Central memory CD8-positive, alpha-beta T cell (primary cell): ENCODE data around the gene ZDHHC16.
"Not testable (repeated sequence)": the region's sequence is repeated elsewhere in the genome, so short reads cannot be mapped to it uniquely, and the experiment has no call there.

ENCODE experiments used
- ATAC-seq: fragments of 150-1000 bp; cut with Tn5 transposase; replicated peaks from 2 replicates; pipeline ENCODE4 v1.10.0; 2022; ENCODE audit warnings: mild to moderate bottlenecking, moderate FRiP score, moderate number of reproducible peaks; ENCODE audit not compliant: poor library complexity, severe bottlenecking; ENCODE audit errors: extremely low read depth
- DNase-seq, 2 donors: peaks; one replicate each; pipeline ENCODE4 v3.0.0; 2021; ENCODE audit warnings: low spot score in 2 of 2
- H3K27ac Mint-ChIP-seq: one replicate; pipeline ENCODE4 v1.8.0; 2022; ENCODE audit warnings: low read depth, mild to moderate bottlenecking, moderate library complexity, mixed read lengths
- H3K27me3 Mint-ChIP-seq: one replicate; pipeline ENCODE4 v1.8.0; 2022; ENCODE audit warnings: mixed read lengths
- H3K36me3 Mint-ChIP-seq: one replicate; pipeline ENCODE4 v1.8.0; 2022; ENCODE audit warnings: mild to moderate bottlenecking, moderate library complexity, mixed read lengths; ENCODE audit not compliant: insufficient read depth
- H3K4me1 Mint-ChIP-seq: one replicate; pipeline ENCODE4 v1.8.0; 2022; ENCODE audit warnings: mixed read lengths
- H3K4me3 Mint-ChIP-seq: one replicate; pipeline ENCODE4 v1.8.0; 2022; ENCODE audit warnings: mild to moderate bottlenecking, moderate library complexity, mixed read lengths
- H3K9me3 Mint-ChIP-seq: one replicate; pipeline ENCODE4 v1.8.0; 2022; ENCODE audit warnings: mixed read lengths

Gene ZDHHC16

DNA sequence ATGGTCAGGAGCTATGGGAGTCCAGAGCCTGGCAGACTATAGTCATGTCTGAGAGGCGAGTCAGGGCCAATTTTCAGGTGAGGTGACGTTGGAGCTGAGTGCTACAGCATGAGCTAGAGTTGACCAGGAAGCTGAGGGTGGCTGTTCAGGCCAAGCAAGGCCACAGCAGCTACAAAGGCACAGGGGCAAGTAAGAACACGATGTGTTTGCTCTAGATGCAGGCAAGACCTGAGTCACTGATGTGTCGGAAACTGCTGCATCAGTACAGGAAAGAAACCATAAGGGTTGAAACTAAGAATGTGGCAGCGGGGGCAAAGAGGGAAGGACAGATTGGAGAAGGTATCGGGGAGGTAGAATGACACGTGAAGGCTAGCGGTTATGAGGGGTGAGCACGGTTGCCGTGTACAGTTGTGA lies 33.1 kb upstream of the ZDHHC16 start:
- H3K27ac Mint-ChIP-seq: peak overlapping the region; percentile 82
- H3K4me1 Mint-ChIP-seq: peaks cover 28% of the 10 kb centered on the region
- no peaks in the 10 kb centered on the region for H3K27me3 Mint-ChIP-seq
- ATAC-seq (no peak), DNase-seq (no peak)
- no peaks in the 10 kb centered on the region for H3K9me3 Mint-ChIP-seq
- H3K4me3 Mint-ChIP-seq: peak overlapping the region; percentile 28
- H3K36me3 Mint-ChIP-seq: peaks cover 8% of the 10 kb centered on the region

DNA sequence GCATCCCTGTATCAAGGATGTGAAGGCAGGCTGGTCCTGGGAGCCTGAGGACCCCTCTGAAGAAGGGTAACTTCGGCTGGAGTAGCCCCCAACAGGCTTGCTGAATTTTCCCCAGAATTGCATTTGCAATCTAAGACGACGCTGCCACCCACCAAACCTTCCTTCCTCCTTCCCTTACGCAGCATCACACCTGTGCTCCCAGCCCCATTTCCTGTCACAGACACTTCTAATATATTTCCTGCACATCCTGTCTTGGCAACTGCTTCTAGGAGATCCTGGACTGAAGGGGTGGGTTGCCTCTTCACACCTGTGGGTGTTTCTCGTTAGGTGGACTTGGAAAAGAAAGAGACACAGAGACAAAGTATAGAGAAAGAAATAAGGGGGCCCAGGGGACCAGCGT lies 29.4 kb upstream of the ZDHHC16 start:
- Mint-ChIP-seq H3K27ac (peak overlapping the region; percentile 16), H3K27me3 (no peaks in the 10 kb centered on the region), H3K4me3 (peak overlapping the region; percentile 3), H3K36me3 (peaks cover 11% of the 10 kb centered on the region), H3K4me1 (peaks cover 44% of the 10 kb centered on the region), H3K9me3 (no peaks in the 10 kb centered on the region)
- ATAC-seq (no peak), DNase-seq (no peak)

DNA sequence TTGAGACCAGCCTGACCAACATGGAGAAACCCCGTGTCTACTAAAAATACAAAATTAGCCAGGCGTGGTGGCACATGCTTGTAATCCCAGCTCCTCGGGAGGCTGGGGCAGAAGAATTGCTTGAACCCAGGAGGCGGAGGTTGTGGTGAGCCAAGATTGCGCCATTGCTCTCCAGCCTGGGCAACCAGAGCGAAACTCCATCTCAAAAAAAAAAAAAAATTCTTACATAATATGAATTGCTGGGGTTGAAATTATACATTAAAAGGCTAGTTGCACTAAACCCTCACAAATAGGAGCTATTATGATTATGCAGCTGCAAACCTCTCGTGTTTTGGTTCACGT lies 22.2 kb upstream of the ZDHHC16 start:
- DNase-seq, H3K27me3 Mint-ChIP-seq, H3K9me3 Mint-ChIP-seq, ATAC-seq, H3K27ac Mint-ChIP-seq, H3K4me3 Mint-ChIP-seq: not testable (repeated sequence)
- H3K36me3 Mint-ChIP-seq: peaks cover 20% of the 10 kb centered on the region
- H3K4me1 Mint-ChIP-seq: peaks cover 39% of the 10 kb centered on the region

DNA sequence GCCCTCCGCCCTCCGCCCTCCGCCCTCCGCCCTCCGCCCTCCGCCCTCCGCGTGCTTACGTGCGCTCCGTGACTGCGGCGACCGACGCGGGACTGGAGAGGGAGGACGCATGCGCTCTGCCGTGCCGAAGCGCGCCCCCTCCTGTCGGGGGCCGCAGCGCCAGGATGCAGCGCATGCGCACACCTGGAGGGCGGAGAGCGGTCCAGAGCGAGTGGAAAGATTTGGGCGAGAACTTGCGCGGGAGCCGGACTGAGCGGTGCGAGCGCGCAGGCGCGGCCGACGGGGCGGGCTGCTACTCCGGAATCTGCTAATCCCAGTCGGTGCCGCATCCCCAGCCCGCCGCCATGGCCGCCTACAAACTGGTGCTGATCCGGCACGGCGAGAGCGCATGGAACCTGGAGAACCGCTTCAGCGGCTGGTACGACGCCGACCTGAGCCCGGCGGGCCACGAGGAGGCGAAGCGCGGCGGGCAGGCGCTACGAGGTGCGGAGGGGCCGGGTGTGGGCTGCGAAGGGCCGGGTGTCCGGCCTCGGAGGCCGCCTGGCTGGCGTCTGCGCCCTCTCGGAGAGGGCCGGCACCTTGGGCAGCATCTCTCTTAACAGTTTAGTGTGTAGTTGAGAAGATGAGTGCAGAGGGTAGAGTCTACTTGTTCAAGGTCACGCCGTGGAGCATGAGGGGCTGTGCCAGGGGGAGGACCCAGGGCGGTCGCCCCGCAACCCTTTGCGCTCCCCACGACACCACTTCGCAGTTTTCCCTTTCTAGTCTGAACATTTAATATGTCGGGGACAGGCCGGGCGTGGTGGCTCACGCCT lies 19.8 kb upstream of the ZDHHC16 start, which contains the start of gene PGAM1:
Gene PGAM1 (plus strand): TSS at position 228 of the 812 bp plus-strand sequence. CDS start 117 bp downstream, at position 345.
- Mint-ChIP-seq H3K4me1 (peaks cover 30% of the 10 kb centered on the region), H3K27me3 (no peaks in the 10 kb centered on the region), H3K9me3 (no peaks in the 10 kb centered on the region), H3K27ac (peak within 1 kb of the TSS; percentile 95), H3K36me3 (peaks cover 35% of the 10 kb centered on the region), H3K4me3 (peak within 1 kb of the TSS; percentile 88)
- DNase-seq: peak; percentile 90 to 94
- ATAC-seq: peak; percentile 85

DNA sequence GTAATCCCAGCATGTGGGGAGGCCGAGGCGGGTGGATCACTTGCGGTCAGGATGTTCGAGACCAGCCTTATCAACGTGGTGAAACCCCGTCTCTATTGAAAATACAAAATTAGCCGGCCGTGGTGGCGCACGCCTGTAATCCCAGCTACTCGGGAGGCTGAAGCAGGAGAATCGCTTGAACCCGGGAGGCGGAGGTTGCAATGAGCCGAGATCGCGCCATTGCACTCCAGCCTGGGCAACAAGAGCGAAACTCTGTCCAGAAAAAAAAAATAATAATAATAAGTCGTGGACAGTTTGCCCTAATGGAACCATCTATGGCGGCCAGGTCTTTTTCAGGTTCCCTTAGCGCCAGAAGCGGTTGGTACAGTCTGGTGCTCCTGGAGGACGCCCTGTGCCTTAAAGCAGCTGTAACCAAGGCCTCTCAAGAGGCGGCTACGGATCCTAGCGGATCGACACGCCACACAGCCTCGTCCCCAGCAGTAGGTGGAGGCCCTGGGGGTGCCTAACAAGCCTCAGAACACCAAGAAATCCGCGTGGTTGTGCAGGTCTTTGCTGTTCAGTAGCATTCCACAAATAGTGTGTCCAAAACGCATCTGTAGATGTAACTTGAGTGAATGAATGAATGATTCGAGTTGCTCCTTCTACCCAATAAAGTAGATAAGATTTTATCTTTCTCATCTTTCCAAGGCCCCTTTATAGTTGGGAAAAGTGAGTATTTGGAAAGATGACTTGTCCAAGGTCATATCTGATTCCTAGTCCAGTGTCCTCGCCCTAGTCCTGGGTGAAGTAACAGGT lies 19.0 kb upstream of the ZDHHC16 start:
- Mint-ChIP-seq H3K27ac (peak overlapping the region; percentile 95), H3K27me3 (no peaks in the 10 kb centered on the region), H3K4me3 (peak overlapping the region; percentile 88), H3K4me1 (peaks cover 30% of the 10 kb centered on the region), H3K36me3 (peaks cover 42% of the 10 kb centered on the region), H3K9me3 (no peaks in the 10 kb centered on the region)
- no peak for ATAC-seq
- no peak for DNase-seq

DNA sequence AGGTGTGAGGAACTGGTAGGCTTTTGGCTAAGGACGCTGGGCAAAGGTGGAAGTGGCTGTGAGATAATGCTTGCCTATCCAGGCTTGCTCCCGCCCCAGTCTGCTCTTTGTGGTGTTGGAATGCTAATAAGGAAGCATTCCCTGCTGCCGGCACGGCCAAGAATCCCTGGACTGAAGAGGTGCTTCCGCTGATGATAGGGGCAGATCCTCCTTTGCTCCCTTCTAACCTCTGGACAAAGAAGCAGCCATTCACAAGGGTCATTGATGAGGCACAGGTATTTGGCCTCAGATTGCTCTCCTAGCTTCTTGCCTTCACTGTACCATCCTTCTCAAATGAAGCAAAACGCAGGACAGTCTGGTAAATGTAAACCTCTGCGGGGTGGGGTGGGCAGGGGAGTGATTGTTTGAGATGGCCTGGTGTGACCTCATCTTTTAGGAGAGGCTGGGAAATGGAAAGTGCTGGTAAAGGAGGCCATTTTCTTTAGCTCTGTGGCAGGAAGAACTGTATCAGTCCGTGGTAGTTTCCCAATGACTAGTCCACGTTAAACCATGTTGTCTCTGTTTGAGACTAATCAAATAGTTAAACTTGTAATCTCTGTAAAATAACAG lies 18.3 kb upstream of the ZDHHC16 start:
- Mint-ChIP-seq H3K27me3 (no peaks in the 10 kb centered on the region), H3K36me3 (peaks cover 45% of the 10 kb centered on the region), H3K4me3 (peak overlapping the region; percentile 88), H3K9me3 (no peaks in the 10 kb centered on the region), H3K27ac (peak overlapping the region; percentile 55), H3K4me1 (peaks cover 30% of the 10 kb centered on the region)
- DNase-seq (no peak), ATAC-seq (no peak)

DNA sequence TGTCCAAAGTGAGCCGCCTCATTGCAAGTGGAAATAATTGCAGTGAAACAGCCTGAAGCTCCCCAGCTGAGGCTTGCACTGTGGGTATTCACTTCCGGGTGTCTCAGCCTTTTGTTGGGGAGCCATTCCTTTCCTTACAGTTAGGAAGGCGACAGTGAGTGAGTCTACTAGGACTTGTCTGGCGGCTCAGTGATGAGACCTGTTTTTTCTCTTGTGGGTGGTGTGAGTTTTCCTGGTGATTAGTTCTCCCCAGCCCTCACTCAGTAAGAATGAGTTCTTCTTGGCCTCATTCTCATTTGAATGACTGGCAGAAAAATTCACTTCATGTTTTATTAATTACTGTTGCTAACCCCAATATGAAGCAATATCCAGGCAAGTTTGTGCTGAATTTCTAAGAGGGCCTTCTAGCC lies 17.4 kb upstream of the ZDHHC16 start:
- no peak for DNase-seq
- Mint-ChIP-seq H3K4me3 (peak overlapping the region; percentile 88), H3K4me1 (peaks cover 30% of the 10 kb centered on the region), H3K9me3 (no peaks in the 10 kb centered on the region), H3K27me3 (no peaks in the 10 kb centered on the region), H3K27ac (peak overlapping the region; percentile 55), H3K36me3 (peaks cover 42% of the 10 kb centered on the region)
- no peak for ATAC-seq

DNA sequence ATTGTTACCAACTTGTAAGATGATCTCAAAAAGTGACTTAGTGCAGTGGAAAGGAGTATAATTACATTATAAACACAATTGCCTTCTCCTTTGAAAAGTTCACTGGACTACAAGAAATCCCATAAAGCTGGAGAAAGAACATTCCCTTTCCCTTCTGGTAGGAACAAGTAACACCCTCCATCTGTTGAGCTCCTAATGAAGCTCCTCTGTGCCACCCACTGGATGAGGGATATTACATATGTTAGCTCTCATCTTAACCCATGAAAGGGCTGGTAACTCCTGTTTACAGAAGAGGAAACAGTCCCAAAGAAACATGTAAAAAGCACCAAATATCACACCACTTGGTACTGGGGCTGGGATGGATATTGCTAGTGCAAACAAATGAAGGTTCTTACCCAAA lies 11.9 kb upstream of the ZDHHC16 start:
- Mint-ChIP-seq H3K9me3 (no peaks in the 10 kb centered on the region), H3K27ac (no peak overlapping the region), H3K36me3 (peaks cover 61% of the 10 kb centered on the region), H3K27me3 (no peaks in the 10 kb centered on the region), H3K4me3 (no peak overlapping the region), H3K4me1 (no peaks in the 10 kb centered on the region)
- ATAC-seq (no peak), DNase-seq (no peak)

DNA sequence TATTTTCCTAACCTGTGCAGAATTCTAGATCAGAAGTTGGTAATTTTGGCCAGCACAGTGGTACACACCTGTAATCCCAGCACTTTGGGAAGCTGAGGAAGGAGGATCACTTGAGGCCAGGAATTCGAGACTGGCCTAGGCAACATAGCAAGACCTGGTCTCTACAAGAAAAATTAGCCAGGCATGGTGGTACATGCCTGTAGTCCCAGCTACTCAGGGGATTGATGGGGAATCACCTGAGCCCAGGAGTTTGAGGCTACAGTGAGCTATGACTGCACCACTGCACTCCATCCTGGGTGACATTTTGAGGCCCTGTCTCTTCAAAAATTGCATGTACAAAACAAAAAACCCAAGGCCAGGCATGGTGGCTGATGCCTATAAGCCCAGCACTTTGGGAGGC lies 11.4 kb upstream of the ZDHHC16 start:
- no peak for DNase-seq
- Mint-ChIP-seq H3K27ac (no peak overlapping the region), H3K9me3 (no peaks in the 10 kb centered on the region), H3K36me3 (peaks cover 65% of the 10 kb centered on the region), H3K27me3 (no peaks in the 10 kb centered on the region), H3K4me3 (no peak overlapping the region), H3K4me1 (no peaks in the 10 kb centered on the region)
- no peak for ATAC-seq

DNA sequence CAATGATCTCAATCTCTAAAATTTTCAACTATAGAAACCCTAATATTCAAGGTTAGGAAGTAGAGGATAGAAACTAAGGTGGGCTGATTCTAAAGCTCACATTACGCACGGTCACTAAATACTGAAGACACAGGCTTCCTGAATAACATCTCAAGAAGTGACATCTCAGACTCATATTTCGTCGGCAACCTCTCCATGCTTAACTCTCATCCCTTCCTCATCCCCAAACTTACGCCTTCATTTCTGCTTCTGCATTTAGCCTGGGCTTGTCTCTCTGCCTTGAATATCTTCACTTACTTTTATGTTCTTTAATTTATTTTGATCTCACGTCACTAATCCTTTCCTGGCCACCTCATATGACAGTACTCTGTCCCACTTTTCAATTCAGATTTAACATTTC lies 10.8 kb upstream of the ZDHHC16 start:
- DNase-seq: no peak
- ATAC-seq: no peak
- H3K9me3 Mint-ChIP-seq: no peaks in the 10 kb centered on the region
- H3K27ac Mint-ChIP-seq: peak overlapping the region; percentile 27
- H3K36me3 Mint-ChIP-seq: peaks cover 63% of the 10 kb centered on the region
- no peaks in the 10 kb centered on the region for H3K4me1 Mint-ChIP-seq
- no peak overlapping the region for H3K4me3 Mint-ChIP-seq
- H3K27me3 Mint-ChIP-seq: no peaks in the 10 kb centered on the region

DNA sequence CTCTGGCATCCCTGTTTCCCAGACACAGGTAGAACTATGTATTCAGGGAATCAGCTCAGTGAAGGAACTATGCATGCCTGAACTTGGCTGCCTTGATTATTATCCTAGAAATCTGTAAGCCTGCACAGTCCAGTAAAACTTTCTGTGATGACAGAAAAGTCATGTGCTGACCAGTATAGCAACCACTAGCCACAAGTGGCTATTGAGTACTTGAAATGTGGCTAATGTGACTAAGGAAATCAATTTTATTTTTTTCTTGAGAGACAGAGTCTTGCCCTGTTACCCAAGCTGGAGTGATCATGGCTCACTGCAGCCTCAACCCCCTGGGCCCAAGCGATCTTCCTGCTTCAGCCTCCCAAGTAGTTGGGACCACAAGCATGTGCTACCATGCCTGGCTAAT lies 3.7 kb upstream of the ZDHHC16 start:
- DNase-seq: no peak
- Mint-ChIP-seq H3K4me3 (no peak overlapping the region), H3K36me3 (peaks cover 46% of the 10 kb centered on the region), H3K4me1 (peaks cover 28% of the 10 kb centered on the region), H3K27me3 (no peaks in the 10 kb centered on the region), H3K27ac (no peak overlapping the region), H3K9me3 (no peaks in the 10 kb centered on the region)
- no peak for ATAC-seq

DNA sequence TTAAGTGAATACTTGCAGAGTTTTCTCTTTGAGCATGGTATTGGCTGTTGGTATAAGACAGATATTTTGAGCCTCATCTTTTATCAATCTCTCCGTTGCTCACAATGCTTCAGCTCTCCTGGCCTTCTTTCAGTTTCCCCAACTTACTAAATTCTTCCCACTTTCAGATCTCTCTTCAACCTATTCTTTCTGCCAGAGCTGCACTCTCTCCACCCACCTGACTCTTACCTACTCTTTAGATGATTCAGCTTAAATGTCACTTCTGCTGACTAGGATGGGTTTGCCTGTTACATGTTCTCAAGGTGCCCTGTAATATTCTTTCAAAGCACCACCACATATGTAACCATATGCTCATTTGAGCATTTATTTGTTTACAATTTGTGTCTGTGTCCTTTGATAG lies 1.8 kb upstream of the ZDHHC16 start:
- H3K27me3 Mint-ChIP-seq: no peaks in the 10 kb centered on the region
- peaks cover 34% of the 10 kb centered on the region for H3K36me3 Mint-ChIP-seq
- H3K4me1 Mint-ChIP-seq: peaks cover 42% of the 10 kb centered on the region
- H3K27ac Mint-ChIP-seq: peak overlapping the region; percentile 93
- H3K9me3 Mint-ChIP-seq: no peaks in the 10 kb centered on the region
- H3K4me3 Mint-ChIP-seq: no peak overlapping the region
- DNase-seq (no peak), ATAC-seq (no peak)
